ENCODE results near the gene CCSAP. TPM values are rescaled to one million over a fixed set of nuclear protein-coding genes. Genes with fewer than 3 reads are reported as not detected.

CCSAP gene
- total RNA-seq, 1 experiment from 2014 or later = 8.5 TPM

DNA sequence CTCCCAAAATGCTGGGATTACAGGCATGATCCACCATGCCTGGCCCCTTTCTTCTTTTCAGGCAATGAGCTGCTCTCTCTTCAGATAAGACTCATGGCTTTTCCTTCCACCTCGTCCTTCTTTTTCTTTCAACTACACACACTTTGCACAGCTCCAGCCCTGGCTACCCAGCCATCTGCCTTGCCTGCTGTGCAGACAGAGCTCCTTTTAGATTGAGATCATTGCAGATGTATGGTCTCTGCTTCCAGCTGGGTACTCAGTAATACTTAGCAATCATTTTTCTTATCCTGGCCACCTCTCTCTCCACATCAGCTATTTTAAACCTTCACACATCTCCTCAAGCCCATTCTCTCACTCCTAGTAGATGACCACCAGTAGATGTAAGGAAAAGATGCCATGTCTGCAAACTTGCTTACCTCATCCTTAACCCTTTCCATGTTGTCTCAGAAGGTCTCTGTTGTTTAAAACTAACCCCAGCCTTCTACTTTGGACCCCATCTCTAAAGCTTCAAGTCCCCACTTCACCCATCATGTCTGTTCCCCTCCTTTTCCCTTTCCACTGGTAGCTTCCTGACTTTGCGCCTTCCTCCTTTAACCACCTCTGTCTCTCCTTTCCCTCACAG is 64.6 kb downstream of the CCSAP start:
- H3K4me2 ChIP-seq (ENCODE audit: insufficient read depth, insufficient read length, low read length) = no peak overlapping the region
- H3T11ph ChIP-seq (ENCODE audit: low read length) = no peak overlapping the region
- H2BK5ac ChIP-seq (ENCODE audit: insufficient read length, low read length) = no peak overlapping the region
- TF ChIP-seq CTCF (conservative IDR thresholded peaks at IDR 0.05) = no peak
- no peak overlapping the region for H2BK20ac ChIP-seq (ENCODE audit: low read depth, low read length, poor library complexity, severe bottlenecking)
- H3K9me3 ChIP-seq (ENCODE audit: control insufficient read depth, low read depth, low read length) = no peaks in the 10 kb centered on the region
- H3K79me1 ChIP-seq (ENCODE audit: insufficient read depth, low read depth, low read length, poor library complexity, severe bottlenecking) = peaks cover 4% of the 10 kb centered on the region
- no peaks in the 10 kb centered on the region for H3K27me3 ChIP-seq (ENCODE audit: insufficient read depth, low read length)
- no peak overlapping the region for H3K23ac ChIP-seq (ENCODE audit: insufficient read length, low read depth, low read length)
- H3K27ac ChIP-seq (ENCODE audit: insufficient read length, low read depth, low read length) = no peak overlapping the region
- H3K23me2 ChIP-seq (ENCODE audit: insufficient read length, low read depth, low read length, poor library complexity, severe bottlenecking) = no peaks in the 10 kb centered on the region
- H3K36me3 Mint-ChIP-seq (ENCODE audit: insufficient read depth in 1 of 3, low read depth in 3 of 3) = no peaks in the 10 kb centered on the region; a peak in 2 of 7 replicates
- H3K79me2 ChIP-seq (ENCODE audit: insufficient read depth, low read length) = peaks cover 14% of the 10 kb centered on the region; the same call in 1 of the 2 replicates
- no peak for DNase-seq
- no peak overlapping the region for H3K9ac ChIP-seq (ENCODE audit: extremely low read depth, insufficient read length, low read length)
- H2AFZ ChIP-seq (ENCODE audit: low read length) = no peak overlapping the region
- H3K4me1 Mint-ChIP-seq = peaks cover 12 to 22% of the 10 kb centered on the region in 2 experiments
- no peak overlapping the region for H3K18ac ChIP-seq (ENCODE audit: insufficient read length, low read depth, low read length)
- H3K27ac Mint-ChIP-seq = no peak overlapping the region
- H2BK12ac ChIP-seq (ENCODE audit: insufficient read length, low read depth, low read length) = no peak overlapping the region
- H4K5ac ChIP-seq (ENCODE audit: insufficient read length, low read depth, low read length) = no peak overlapping the region
- no peaks in the 10 kb centered on the region for H3K9me3 Mint-ChIP-seq
- no peak overlapping the region for H3K4me3 Mint-ChIP-seq
- no peak overlapping the region for H3K56ac ChIP-seq (ENCODE audit: insufficient read length, low read depth, low read length)
- H2AK5ac ChIP-seq (ENCODE audit: insufficient read length, low read length) = no peak overlapping the region
- H3K4me1 ChIP-seq (ENCODE audit: insufficient read depth, low read length) = no peaks in the 10 kb centered on the region
- no peaks in the 10 kb centered on the region for H3K27me3 Mint-ChIP-seq (ENCODE audit: low read depth)
- no peak overlapping the region for H4K8ac ChIP-seq (replicated peaks; ENCODE audit: insufficient read length, low read depth, low read length)
- no peak overlapping the region for H3K14ac ChIP-seq (ENCODE audit: insufficient read depth, low read length)
- no CpG with 5 or more reads among the region's 2 CpGs for WGBS (ENCODE audit: extremely low coverage, insufficient read length, low lambda C conversion rate)
- no peak overlapping the region for H2BK120ac ChIP-seq (ENCODE audit: low read depth, low read length, poor library complexity, severe bottlenecking)
- no peak overlapping the region for H2BK15ac ChIP-seq (ENCODE audit: low read depth, low read length)
- H4K91ac ChIP-seq (ENCODE audit: insufficient read length, low read depth, low read length) = no peak overlapping the region
- H3K4ac ChIP-seq (ENCODE audit: low read depth, low read length) = no peak overlapping the region
- H4K20me1 ChIP-seq (ENCODE audit: control insufficient read depth, insufficient read depth, insufficient read length) = no peaks in the 10 kb centered on the region
